Measurements from ENCODE around the gene MFSD2B.

DNA sequence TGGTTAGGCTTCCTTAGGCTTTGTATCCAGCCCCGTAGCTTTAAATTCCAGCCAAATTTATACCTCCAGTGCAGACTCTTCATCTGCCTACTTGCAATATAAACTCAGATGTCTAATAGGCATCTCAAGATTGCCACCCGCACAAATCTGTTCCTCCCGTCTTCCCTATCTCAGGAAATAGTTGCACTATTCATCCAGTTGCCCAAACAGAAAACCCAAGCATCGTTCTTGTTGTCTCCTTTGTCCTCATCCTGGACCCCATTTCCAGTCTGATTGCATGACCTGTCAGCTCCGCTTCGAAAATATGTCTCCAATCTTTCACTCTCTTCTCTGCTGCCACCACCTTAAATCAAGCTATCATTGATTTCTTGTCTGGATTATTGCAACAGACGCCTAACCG is 41.9 kb downstream of the MFSD2B start:
- TF ChIP-seq POLR2A (IDR thresholded peaks at IDR 0.05), result no peak
- TF ChIP-seq EP300 (IDR thresholded peaks at IDR 0.05; ENCODE audit: low read depth), result no peak
- TF ChIP-seq CTCF (IDR thresholded peaks at IDR 0.05), result no peak
- no peak for TF ChIP-seq POLR2AphosphoS5 (IDR thresholded peaks at IDR 0.05)

Measured in transverse colon (tissue), 4 donors.